Transverse colon (tissue), 4 donors: ENCODE results near the gene CFHR5.

ENCODE experiments used
- EP300 ChIP-seq: sonication (generic); formaldehyde crosslinking; IDR thresholded peaks from one replicate; pipeline ENCODE4 v1.6.1; 2017; ENCODE audit warnings: antibody characterized with exemption, low read depth
- POLR2A ChIP-seq: fragments of 450-650 bp; IDR thresholded peaks from one replicate; pipeline ENCODE4 v1.6.1; 2016; ENCODE audit warnings: antibody characterized with exemption, mild to moderate bottlenecking, moderate library complexity
- POLR2AphosphoS5 ChIP-seq, 3 donors: sonication (generic); formaldehyde crosslinking; IDR thresholded peaks; one replicate each; pipeline ENCODE4 v1.6.1; 2016; ENCODE audit warnings: antibody characterized with exemption in 3 of 3
- TF ChIP-seq, protein P1 (sequence below), 5 experiments: fragments of 200-600 bp in 3 of 5; fragments of 450-650 bp in 2 of 5; sonication (generic) in 3 of 5; IDR thresholded peaks; 1 replicate in 2 of 5; 2 replicates in 3 of 5; pipeline ENCODE4 v1.5.1; 2016 to 2017; ENCODE audit warnings: antibody characterized with exemption in 5 of 5, inconsistent platforms in 3 of 5, mild to moderate bottlenecking in 2 of 5, moderate library complexity in 1 of 5

GRCh38 chr1:197024460-197024859, 47.1 kb downstream of the CFHR5 start:
- TF ChIP-seq, protein P1, sequence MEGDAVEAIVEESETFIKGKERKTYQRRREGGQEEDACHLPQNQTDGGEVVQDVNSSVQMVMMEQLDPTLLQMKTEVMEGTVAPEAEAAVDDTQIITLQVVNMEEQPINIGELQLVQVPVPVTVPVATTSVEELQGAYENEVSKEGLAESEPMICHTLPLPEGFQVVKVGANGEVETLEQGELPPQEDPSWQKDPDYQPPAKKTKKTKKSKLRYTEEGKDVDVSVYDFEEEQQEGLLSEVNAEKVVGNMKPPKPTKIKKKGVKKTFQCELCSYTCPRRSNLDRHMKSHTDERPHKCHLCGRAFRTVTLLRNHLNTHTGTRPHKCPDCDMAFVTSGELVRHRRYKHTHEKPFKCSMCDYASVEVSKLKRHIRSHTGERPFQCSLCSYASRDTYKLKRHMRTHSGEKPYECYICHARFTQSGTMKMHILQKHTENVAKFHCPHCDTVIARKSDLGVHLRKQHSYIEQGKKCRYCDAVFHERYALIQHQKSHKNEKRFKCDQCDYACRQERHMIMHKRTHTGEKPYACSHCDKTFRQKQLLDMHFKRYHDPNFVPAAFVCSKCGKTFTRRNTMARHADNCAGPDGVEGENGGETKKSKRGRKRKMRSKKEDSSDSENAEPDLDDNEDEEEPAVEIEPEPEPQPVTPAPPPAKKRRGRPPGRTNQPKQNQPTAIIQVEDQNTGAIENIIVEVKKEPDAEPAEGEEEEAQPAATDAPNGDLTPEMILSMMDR (IDR thresholded peaks at IDR 0.05) = no peak
- TF ChIP-seq POLR2A (no peak), POLR2AphosphoS5 (IDR thresholded peaks at IDR 0.05) (no peak), EP300 (no peak)
